Esophagus muscularis mucosa (tissue), 4 donors: ENCODE measurements around the gene PLEKHH1. TPM values are rescaled to one million over a fixed set of nuclear protein-coding genes. Genes with fewer than 3 reads are reported as not detected.

Experiments
- DNase-seq: peaks from one replicate; pipeline ENCODE4 v3.0.0-alpha.2; 2017; ENCODE audit errors: extremely low spot score
- H3K27ac ChIP-seq, 4 donors: fragments of 200-600 bp; sonication (generic); replicated peaks in 1 of 4; 1 replicate in 3 of 4; 2 replicates in 1 of 4; pipeline ENCODE4 v1.5.1; 2016 to 2019; ENCODE audit warnings: mild to moderate bottlenecking in 1 of 4
- H3K27me3 ChIP-seq, 4 donors: fragments of 200-600 bp; sonication (generic); one replicate each; pipeline versions ENCODE4 v1.5.1 to v1.6.0; 2016 to 2019
- H3K36me3 ChIP-seq, 4 donors: fragments of 200-600 bp; sonication (generic); one replicate each; pipeline ENCODE4 v1.5.1; 2016 to 2019
- H3K4me1 ChIP-seq, 4 donors: fragments of 200-600 bp; sonication (generic); one replicate each; pipeline ENCODE4 v1.5.1; 2016 to 2019
- H3K4me3 ChIP-seq, 4 donors: fragments of 200-600 bp; sonication (generic); 1 replicate in 2 of 4; 2 replicates in 2 of 4; pipeline ENCODE4 v1.5.1; 2016 to 2019; ENCODE audit warnings: mild to moderate bottlenecking in 4 of 4, moderate library complexity in 1 of 4
- H3K9me3 ChIP-seq, 4 donors: fragments of 200-600 bp; sonication (generic); 1 replicate in 3 of 4; 2 replicates in 1 of 4; pipeline ENCODE4 v1.5.1; 2016 to 2019
- EP300 ChIP-seq: sonication (generic); formaldehyde crosslinking; IDR thresholded peaks from one replicate; pipeline ENCODE4 v1.6.1; 2017; ENCODE audit warnings: antibody characterized with exemption
- POLR2A ChIP-seq: fragments of 450-650 bp; IDR thresholded peaks from one replicate; pipeline ENCODE4 v1.6.1; 2017; ENCODE audit warnings: antibody characterized with exemption, moderate library complexity, mild to moderate bottlenecking, low read depth
- POLR2AphosphoS5 ChIP-seq, 2 donors: sonication (generic); formaldehyde crosslinking; IDR thresholded peaks; one replicate each; pipeline ENCODE4 v1.6.1; 2017; ENCODE audit warnings: antibody characterized with exemption in 2 of 2
- WGBS: methylation state at CpG from one replicate; pipeline ENCODE4 v1.1.5; 2018; 5-methylcytosine and 5-hydroxymethylcytosine counted together
- intact Hi-C: fragments of 100-400 bp; cut with DNase I; formaldehyde crosslinking; loops from one replicate; pipeline ENCODE4 v1.15.1; 2023
- total RNA-seq, 4 donors: library from RNA; depleted of rRNA; stranded (reverse); fragments of >200 nt; gene quantifications; one replicate each; pipeline versions ENCODE4 v1.1.0 to v1.2.1, GENCODE V29; 2016
- TF ChIP-seq, protein P1 (sequence below), 3 experiments: fragments of 200-600 bp in 2 of 3; fragments of 450-650 bp in 1 of 3; sonication (generic) in 2 of 3; IDR thresholded peaks; one replicate each; pipeline ENCODE4 v1.5.1; 2017 to 2019; ENCODE audit warnings: antibody characterized with exemption in 3 of 3, mild to moderate bottlenecking in 2 of 3, moderate library complexity in 1 of 3

Gene PLEKHH1
- total RNA-seq, 4 donors from 2014 or later, result 1.7 to 3.8 (median 2.4) TPM

DNA sequence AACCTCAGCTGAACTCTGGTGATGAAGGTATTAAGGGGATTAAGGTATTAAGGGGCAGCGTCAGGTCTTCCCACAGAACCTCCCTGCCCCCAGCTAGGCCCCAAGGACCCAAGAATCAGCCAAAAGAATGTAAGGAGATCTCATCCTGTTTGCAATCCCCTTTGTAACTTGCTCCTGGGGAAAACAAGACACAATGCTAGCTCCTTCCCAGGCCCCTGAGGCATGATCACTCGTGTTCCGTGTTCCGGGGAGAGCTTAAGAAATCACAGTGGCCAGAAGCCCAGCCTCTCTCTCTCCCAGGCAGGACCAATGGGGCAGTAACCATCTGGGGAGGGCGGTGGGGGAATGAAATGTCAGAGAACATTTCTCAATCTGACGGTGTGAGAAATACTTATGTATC is 33.8 kb downstream of the PLEKHH1 start:
- Histone ChIP-seq H3K36me3 (peaks cover 0 to 20% (median 11%) of the 10 kb centered on the region in 4 donors), H3K9me3 (no peaks in the 10 kb centered on the region), H3K4me3 (no peak overlapping the region), H3K4me1 (no peaks in the 10 kb centered on the region), H3K27ac (no peak overlapping the region), H3K27me3 (no peaks in the 10 kb centered on the region)
- intact Hi-C loops, result no loop called here
- 67% methylated on average over 6 of the region's 6 CpGs for WGBS
- no peak for DNase-seq
- TF ChIP-seq POLR2A (no peak), EP300 (no peak), POLR2AphosphoS5 (IDR thresholded peaks at IDR 0.05) (no peak)
- TF ChIP-seq, protein P1, sequence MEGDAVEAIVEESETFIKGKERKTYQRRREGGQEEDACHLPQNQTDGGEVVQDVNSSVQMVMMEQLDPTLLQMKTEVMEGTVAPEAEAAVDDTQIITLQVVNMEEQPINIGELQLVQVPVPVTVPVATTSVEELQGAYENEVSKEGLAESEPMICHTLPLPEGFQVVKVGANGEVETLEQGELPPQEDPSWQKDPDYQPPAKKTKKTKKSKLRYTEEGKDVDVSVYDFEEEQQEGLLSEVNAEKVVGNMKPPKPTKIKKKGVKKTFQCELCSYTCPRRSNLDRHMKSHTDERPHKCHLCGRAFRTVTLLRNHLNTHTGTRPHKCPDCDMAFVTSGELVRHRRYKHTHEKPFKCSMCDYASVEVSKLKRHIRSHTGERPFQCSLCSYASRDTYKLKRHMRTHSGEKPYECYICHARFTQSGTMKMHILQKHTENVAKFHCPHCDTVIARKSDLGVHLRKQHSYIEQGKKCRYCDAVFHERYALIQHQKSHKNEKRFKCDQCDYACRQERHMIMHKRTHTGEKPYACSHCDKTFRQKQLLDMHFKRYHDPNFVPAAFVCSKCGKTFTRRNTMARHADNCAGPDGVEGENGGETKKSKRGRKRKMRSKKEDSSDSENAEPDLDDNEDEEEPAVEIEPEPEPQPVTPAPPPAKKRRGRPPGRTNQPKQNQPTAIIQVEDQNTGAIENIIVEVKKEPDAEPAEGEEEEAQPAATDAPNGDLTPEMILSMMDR (IDR thresholded peaks at IDR 0.05), result no peak

DNA sequence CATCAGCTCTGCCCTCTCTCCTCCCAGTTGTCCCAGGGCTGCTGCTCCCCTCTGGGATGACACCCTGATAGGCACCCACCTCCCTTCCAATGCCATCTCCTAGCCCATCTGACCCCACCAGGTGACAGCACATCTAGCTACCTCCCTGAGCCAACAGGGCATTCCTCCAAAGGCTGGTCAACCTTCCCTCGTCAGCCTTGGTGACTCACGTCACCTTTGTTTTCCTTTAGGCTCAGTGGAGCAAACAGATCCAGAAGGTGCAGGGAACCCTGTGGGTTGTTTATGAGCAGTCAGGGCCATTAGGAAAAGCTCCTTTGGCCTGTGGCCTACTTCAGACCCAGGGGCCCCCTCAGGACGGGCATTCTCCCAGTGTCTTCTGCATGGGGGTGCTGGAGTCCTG is 34.6 kb downstream of the PLEKHH1 start:
- no peak for TF ChIP-seq POLR2AphosphoS5 (IDR thresholded peaks at IDR 0.05)
- no peak for TF ChIP-seq POLR2A
- TF ChIP-seq, protein P1 (IDR thresholded peaks at IDR 0.05), result no peak
- TF ChIP-seq EP300, result no peak
- Histone ChIP-seq H3K27ac (no peak overlapping the region), H3K4me1 (no peaks in the 10 kb centered on the region), H3K9me3 (no peaks in the 10 kb centered on the region), H3K4me3 (no peak overlapping the region), H3K27me3 (no peaks in the 10 kb centered on the region), H3K36me3 (peaks cover 0 to 13% (median 4%) of the 10 kb centered on the region in 4 donors)
- no peak for DNase-seq
- 84% methylated on average over 3 of the region's 3 CpGs for WGBS
- intact Hi-C loops, result no loop called here

DNA sequence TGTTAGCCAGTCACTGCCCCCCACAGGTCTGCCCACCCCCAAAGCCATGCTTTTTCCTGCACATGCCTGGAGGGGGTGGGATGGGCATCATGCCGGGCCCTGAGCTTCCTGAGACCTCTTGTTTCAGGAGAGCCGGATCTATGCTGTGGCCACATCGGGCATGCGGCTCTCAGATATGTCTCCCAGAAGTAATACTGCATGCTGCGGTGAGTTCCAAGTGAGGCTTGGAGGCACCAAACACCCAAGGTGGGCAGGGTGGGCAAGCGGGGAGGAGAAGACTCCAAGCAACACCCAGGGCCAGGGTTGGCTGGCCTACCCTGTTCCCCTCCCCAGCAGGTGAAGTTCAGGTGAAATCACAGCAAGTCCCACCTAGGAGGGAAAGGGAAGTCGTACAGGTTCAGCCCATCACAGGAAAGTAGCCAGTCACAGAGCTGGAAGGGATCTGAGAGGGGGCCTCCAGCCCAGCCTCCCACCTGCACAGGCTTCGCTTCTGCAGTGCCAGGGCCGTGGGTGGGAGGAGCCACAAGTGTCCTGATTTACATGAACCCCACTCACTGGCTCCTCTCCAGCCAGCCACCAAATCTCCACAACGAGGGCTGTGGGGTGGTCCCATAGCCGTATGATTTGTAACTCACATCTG is 36.0 kb downstream of the PLEKHH1 start:
- H3K9me3 ChIP-seq, result no peaks in the 10 kb centered on the region
- no peaks in the 10 kb centered on the region for H3K4me1 ChIP-seq
- no peak overlapping the region for H3K4me3 ChIP-seq
- H3K36me3 ChIP-seq, result peaks cover 0 to 8% (median 0%) of the 10 kb centered on the region in 4 donors
- TF ChIP-seq, protein P1 (IDR thresholded peaks at IDR 0.05), result no peak
- TF ChIP-seq POLR2A (no peak), POLR2AphosphoS5 (IDR thresholded peaks at IDR 0.05) (no peak), EP300 (no peak)
- no peak for DNase-seq
- H3K27me3 ChIP-seq, result no peaks in the 10 kb centered on the region
- H3K27ac ChIP-seq, result no peak overlapping the region
- whole genome bisulfite sequencing, result 71% methylated on average over 7 of the region's 11 CpGs
- intact Hi-C loops, result no loop called here

DNA sequence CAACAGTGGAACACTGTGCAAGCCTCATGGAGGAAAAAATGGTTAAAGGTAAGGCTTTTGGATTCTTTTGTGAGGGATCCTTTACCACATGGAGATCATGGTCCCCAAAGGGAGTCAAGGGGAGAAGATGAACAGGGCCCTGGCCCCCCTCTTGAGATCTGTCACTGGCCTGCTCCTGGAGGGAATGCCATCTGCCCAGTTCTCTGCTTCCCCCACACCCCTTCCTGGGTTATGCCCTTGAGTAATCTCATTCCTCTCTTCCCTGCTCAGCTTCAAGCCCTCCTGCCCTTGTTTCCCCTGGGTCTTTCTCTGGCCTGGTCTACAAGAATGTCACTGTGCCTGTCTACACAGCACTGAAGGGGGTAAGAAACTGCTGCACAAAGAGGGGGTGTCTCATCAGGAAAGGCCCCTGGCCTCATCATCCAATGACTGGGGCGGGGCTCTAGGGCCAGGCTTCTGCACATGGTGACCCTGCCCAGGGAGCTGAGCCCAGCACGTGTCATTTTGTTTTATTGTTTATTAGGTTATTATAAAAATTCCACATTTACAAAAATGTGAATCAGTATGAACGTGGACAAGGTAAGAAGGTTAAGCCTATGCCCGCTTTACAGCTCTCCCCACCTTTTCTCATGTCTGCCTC is 36.7 kb downstream of the PLEKHH1 start:
- Histone ChIP-seq H3K4me1 (no peaks in the 10 kb centered on the region), H3K27me3 (no peaks in the 10 kb centered on the region), H3K36me3 (peaks cover 0 to 8% (median 0%) of the 10 kb centered on the region in 4 donors), H3K9me3 (no peaks in the 10 kb centered on the region), H3K4me3 (no peak overlapping the region), H3K27ac (no peak overlapping the region)
- DNase-seq, result no peak
- TF ChIP-seq POLR2AphosphoS5 (IDR thresholded peaks at IDR 0.05) (no peak), EP300 (no peak), POLR2A (no peak)
- TF ChIP-seq, protein P1 (IDR thresholded peaks at IDR 0.05), result no peak
- WGBS, result 88% methylated on average over 4 of the region's 4 CpGs
- intact Hi-C loops, result loop anchor here (2.0 to 5.0 kb wide), 2 partner anchors 42 to 143 kb away; no protein-coding TSS in a partner anchor
